Midbrain (tissue), 1 donor: ENCODE measurements around the gene CFAP58.

Experiments
- DNase-seq: peaks from one replicate; lab custom pipeline; 2025; lab: John Stamatoyannopoulos, UW

CFAP58 gene

GRCh38 chr10:104334965-104335650 is 18.5 kb upstream of the CFAP58 start:
- DNase-seq, result no peak

GRCh38 chr10:104336821-104337467 is 16.7 kb upstream of the CFAP58 start:
- DNase-seq, result no peak

- DNase-seq, result peak; percentile 53
Measured at GRCh38 chr10:104337521-104337984, 16.1 kb upstream of the CFAP58 start.

GRCh38 chr10:104337985-104338735 is 15.5 kb upstream of the CFAP58 start, which contains the start of gene ITPRIP:
ITPRIP (minus strand) TSS chr10:104338465; CDS start chr10:104316051, 22,414 bp downstream.
- DNase-seq, result peak; percentile 53

GRCh38 chr10:104339469-104340110 is 14.0 kb upstream of the CFAP58 start:
- DNase-seq, result peak; percentile 39

- no peak for DNase-seq
Measured at GRCh38 chr10:104340111-104340526, 13.5 kb upstream of the CFAP58 start.

GRCh38 chr10:104340641-104341040 is 13.0 kb upstream of the CFAP58 start:
- no peak for DNase-seq

- DNase-seq, result no peak
Measured at GRCh38 chr10:104342941-104343411, 10.7 kb upstream of the CFAP58 start.

GRCh38 chr10:104344219-104344618 is 9.4 kb upstream of the CFAP58 start:
- DNase-seq, result no peak

- no peak for DNase-seq
Measured at GRCh38 chr10:104345515-104345914, 8.1 kb upstream of the CFAP58 start.

- DNase-seq, result no peak
Measured at GRCh38 chr10:104345941-104346340, 7.7 kb upstream of the CFAP58 start.

- no peak for DNase-seq
Measured at GRCh38 chr10:104347295-104348045, 6.2 kb upstream of the CFAP58 start.

- no peak for DNase-seq
Measured at GRCh38 chr10:104348601-104349000, 5.0 kb upstream of the CFAP58 start.

- DNase-seq, result peak; percentile 42
Measured at GRCh38 chr10:104349623-104350126, 4.0 kb upstream of the CFAP58 start.

- peak; percentile 55 for DNase-seq
Measured at GRCh38 chr10:104350127-104350635, 3.5 kb upstream of the CFAP58 start.

- DNase-seq, result no peak
Measured at GRCh38 chr10:104351061-104351702, 2.5 kb upstream of the CFAP58 start.

GRCh38 chr10:104351919-104352318 is 1.7 kb upstream of the CFAP58 start:
- no peak for DNase-seq

- no peak for DNase-seq
Measured at GRCh38 chr10:104359811-104360210, 6.2 kb downstream of the CFAP58 start.

- no peak for DNase-seq
Measured at GRCh38 chr10:104367904-104368303, 14.3 kb downstream of the CFAP58 start.

GRCh38 chr10:104368381-104368780 is 14.7 kb downstream of the CFAP58 start:
- DNase-seq, result no peak
